ENCODE data around the gene PBRM1.

PBRM1 gene

GRCh38 chr3:52515192-52515591, 170.5 kb downstream of the PBRM1 start:
- no peaks in the 10 kb centered on the region for H3K4me1 ChIP-seq (ENCODE audit: control insufficient read depth, insufficient read depth, low read length, unreplicated experiment)
- no peaks in the 10 kb centered on the region for H3K27me3 ChIP-seq (ENCODE audit: insufficient read depth, low read length)

GRCh38 chr3:52514576-52514975, 171.1 kb downstream of the PBRM1 start:
- H2AFZ ChIP-seq (ENCODE audit: low read length, unreplicated experiment) = no peak overlapping the region
- no peak overlapping the region for H3K4me3 ChIP-seq (ENCODE audit: low read depth, low read length)
- H3K27ac ChIP-seq (ENCODE audit: low read depth, low read length) = no peak overlapping the region
- H3K4me1 ChIP-seq (ENCODE audit: control insufficient read depth, insufficient read depth, low read length, unreplicated experiment) = no peaks in the 10 kb centered on the region
- H3K79me2 ChIP-seq (ENCODE audit: control insufficient read depth, insufficient read depth, low read length, unreplicated experiment) = no peaks in the 10 kb centered on the region
- H3K36me3 ChIP-seq (ENCODE audit: insufficient read depth, low read length) = no peaks in the 10 kb centered on the region
- no peaks in the 10 kb centered on the region for H3K27me3 ChIP-seq (ENCODE audit: insufficient read depth, low read length)

More at GRCh38 chr3:52515192-52515591, 170.5 kb downstream of the PBRM1 start:
- Histone ChIP-seq H2AFZ (ENCODE audit: low read length, unreplicated experiment) (no peak overlapping the region), H3K4me3 (ENCODE audit: low read depth, low read length) (no peak overlapping the region), H3K27ac (ENCODE audit: low read depth, low read length) (no peak overlapping the region), H3K79me2 (ENCODE audit: control insufficient read depth, insufficient read depth, low read length, unreplicated experiment) (no peaks in the 10 kb centered on the region), H3K36me3 (ENCODE audit: insufficient read depth, low read length) (no peaks in the 10 kb centered on the region)

GRCh38 chr3:52513281-52513680, 172.4 kb downstream of the PBRM1 start:
- Histone ChIP-seq H3K36me3 (ENCODE audit: insufficient read depth, low read length) (no peaks in the 10 kb centered on the region), H3K4me1 (ENCODE audit: control insufficient read depth, insufficient read depth, low read length, unreplicated experiment) (no peaks in the 10 kb centered on the region), H3K79me2 (ENCODE audit: control insufficient read depth, insufficient read depth, low read length, unreplicated experiment) (no peaks in the 10 kb centered on the region), H3K4me3 (ENCODE audit: low read depth, low read length) (no peak overlapping the region), H3K27ac (ENCODE audit: low read depth, low read length) (no peak overlapping the region), H3K27me3 (ENCODE audit: insufficient read depth, low read length) (no peaks in the 10 kb centered on the region), H2AFZ (ENCODE audit: low read length, unreplicated experiment) (no peak overlapping the region)

- Histone ChIP-seq H3K4me3 (ENCODE audit: low read depth, low read length) (no peak overlapping the region), H3K27ac (ENCODE audit: low read depth, low read length) (no peak overlapping the region), H3K79me2 (ENCODE audit: control insufficient read depth, insufficient read depth, low read length, unreplicated experiment) (no peaks in the 10 kb centered on the region), H3K36me3 (ENCODE audit: insufficient read depth, low read length) (no peaks in the 10 kb centered on the region), H3K27me3 (ENCODE audit: insufficient read depth, low read length) (no peaks in the 10 kb centered on the region), H3K4me1 (ENCODE audit: control insufficient read depth, insufficient read depth, low read length, unreplicated experiment) (no peaks in the 10 kb centered on the region), H2AFZ (ENCODE audit: low read length, unreplicated experiment) (no peak overlapping the region)
Observed at GRCh38 chr3:52512727-52513126, 173.0 kb downstream of the PBRM1 start.

- H3K79me2 ChIP-seq (ENCODE audit: control insufficient read depth, insufficient read depth, low read length, unreplicated experiment) = no peaks in the 10 kb centered on the region
- H3K36me3 ChIP-seq (ENCODE audit: insufficient read depth, low read length) = no peaks in the 10 kb centered on the region
- no peak overlapping the region for H3K27ac ChIP-seq (ENCODE audit: low read depth, low read length)
- no peak overlapping the region for H2AFZ ChIP-seq (ENCODE audit: low read length, unreplicated experiment)
- peaks cover 5% of the 10 kb centered on the region for H3K4me1 ChIP-seq (ENCODE audit: control insufficient read depth, insufficient read depth, low read length, unreplicated experiment)
- H3K27me3 ChIP-seq (ENCODE audit: insufficient read depth, low read length) = no peaks in the 10 kb centered on the region
- no peak overlapping the region for H3K4me3 ChIP-seq (ENCODE audit: low read depth, low read length)
Observed at GRCh38 chr3:52512105-52512504, 173.6 kb downstream of the PBRM1 start.

- Histone ChIP-seq H2AFZ (ENCODE audit: low read length, unreplicated experiment) (no peak overlapping the region), H3K27ac (ENCODE audit: low read depth, low read length) (no peak overlapping the region), H3K4me1 (ENCODE audit: control insufficient read depth, insufficient read depth, low read length, unreplicated experiment) (peaks cover 9% of the 10 kb centered on the region), H3K4me3 (ENCODE audit: low read depth, low read length) (no peak overlapping the region), H3K27me3 (ENCODE audit: insufficient read depth, low read length) (no peaks in the 10 kb centered on the region), H3K79me2 (ENCODE audit: control insufficient read depth, insufficient read depth, low read length, unreplicated experiment) (no peaks in the 10 kb centered on the region), H3K36me3 (ENCODE audit: insufficient read depth, low read length) (no peaks in the 10 kb centered on the region)
Observed at GRCh38 chr3:52511509-52511908, 174.2 kb downstream of the PBRM1 start.

- no peak overlapping the region for H3K4me3 ChIP-seq (ENCODE audit: low read depth, low read length)
- H3K79me2 ChIP-seq (ENCODE audit: control insufficient read depth, insufficient read depth, low read length, unreplicated experiment) = no peaks in the 10 kb centered on the region
- H3K27ac ChIP-seq (ENCODE audit: low read depth, low read length) = no peak overlapping the region
- H3K27me3 ChIP-seq (ENCODE audit: insufficient read depth, low read length) = no peaks in the 10 kb centered on the region
- H3K4me1 ChIP-seq (ENCODE audit: control insufficient read depth, insufficient read depth, low read length, unreplicated experiment) = peaks cover 9% of the 10 kb centered on the region
- no peak overlapping the region for H2AFZ ChIP-seq (ENCODE audit: low read length, unreplicated experiment)
- no peaks in the 10 kb centered on the region for H3K36me3 ChIP-seq (ENCODE audit: insufficient read depth, low read length)
Observed at GRCh38 chr3:52509753-52510328, 175.9 kb downstream of the PBRM1 start.

GRCh38 chr3:52507359-52507758, 178.4 kb downstream of the PBRM1 start:
- Histone ChIP-seq H3K79me2 (ENCODE audit: control insufficient read depth, insufficient read depth, low read length, unreplicated experiment) (no peaks in the 10 kb centered on the region), H3K4me1 (ENCODE audit: control insufficient read depth, insufficient read depth, low read length, unreplicated experiment) (peaks cover 9% of the 10 kb centered on the region), H3K4me3 (ENCODE audit: low read depth, low read length) (no peak overlapping the region), H2AFZ (ENCODE audit: low read length, unreplicated experiment) (no peak overlapping the region), H3K36me3 (ENCODE audit: insufficient read depth, low read length) (no peaks in the 10 kb centered on the region), H3K27ac (ENCODE audit: low read depth, low read length) (no peak overlapping the region), H3K27me3 (ENCODE audit: insufficient read depth, low read length) (no peaks in the 10 kb centered on the region)

- no peak overlapping the region for H3K27ac ChIP-seq (ENCODE audit: low read depth, low read length)
- no peaks in the 10 kb centered on the region for H3K27me3 ChIP-seq (ENCODE audit: insufficient read depth, low read length)
- H3K79me2 ChIP-seq (ENCODE audit: control insufficient read depth, insufficient read depth, low read length, unreplicated experiment) = no peaks in the 10 kb centered on the region
- peaks cover 9% of the 10 kb centered on the region for H3K4me1 ChIP-seq (ENCODE audit: control insufficient read depth, insufficient read depth, low read length, unreplicated experiment)
- no peak overlapping the region for H3K4me3 ChIP-seq (ENCODE audit: low read depth, low read length)
- no peak overlapping the region for H2AFZ ChIP-seq (ENCODE audit: low read length, unreplicated experiment)
- no peaks in the 10 kb centered on the region for H3K36me3 ChIP-seq (ENCODE audit: insufficient read depth, low read length)
Observed at GRCh38 chr3:52506266-52506966, 179.3 kb downstream of the PBRM1 start.

GRCh38 chr3:52504977-52505376, 180.7 kb downstream of the PBRM1 start:
- H3K27ac ChIP-seq (ENCODE audit: low read depth, low read length) = no peak overlapping the region

GRCh38 chr3:52503788-52504424, 181.8 kb downstream of the PBRM1 start:
- Histone ChIP-seq H3K4me3 (ENCODE audit: low read depth, low read length) (no peak overlapping the region), H3K27ac (ENCODE audit: low read depth, low read length) (no peak overlapping the region), H3K27me3 (ENCODE audit: insufficient read depth, low read length) (no peaks in the 10 kb centered on the region), H2AFZ (ENCODE audit: low read length, unreplicated experiment) (no peak overlapping the region), H3K36me3 (ENCODE audit: insufficient read depth, low read length) (no peaks in the 10 kb centered on the region), H3K79me2 (ENCODE audit: control insufficient read depth, insufficient read depth, low read length, unreplicated experiment) (no peaks in the 10 kb centered on the region), H3K4me1 (ENCODE audit: control insufficient read depth, insufficient read depth, low read length, unreplicated experiment) (peaks cover 9% of the 10 kb centered on the region)

More at GRCh38 chr3:52504977-52505376, 180.7 kb downstream of the PBRM1 start:
- H2AFZ ChIP-seq (ENCODE audit: low read length, unreplicated experiment) = no peak overlapping the region
- peaks cover 9% of the 10 kb centered on the region for H3K4me1 ChIP-seq (ENCODE audit: control insufficient read depth, insufficient read depth, low read length, unreplicated experiment)
- no peaks in the 10 kb centered on the region for H3K79me2 ChIP-seq (ENCODE audit: control insufficient read depth, insufficient read depth, low read length, unreplicated experiment)
- H3K4me3 ChIP-seq (ENCODE audit: low read depth, low read length) = no peak overlapping the region
- H3K27me3 ChIP-seq (ENCODE audit: insufficient read depth, low read length) = no peaks in the 10 kb centered on the region
- H3K36me3 ChIP-seq (ENCODE audit: insufficient read depth, low read length) = no peaks in the 10 kb centered on the region
